ENCODE measurements around the gene MSS51. TPM values are rescaled to one million over a fixed set of nuclear protein-coding genes. Genes with fewer than 3 reads are reported as not detected.

The MSS51 gene
- total RNA-seq, 1 experiment from 2014 or later = 0.64 TPM

Other genes with a start within 250 kb of the MSS51 start
- 57.2 and 57.3 TPM in 2 replicates for gene DNAJC9, start 186.3 kb downstream of the MSS51 start, total RNA-seq (2014; rRNA removed; shearing (Covaris generic))
- 78.0 TPM in 2 replicates for gene MRPS16, start 180.9 kb downstream of the MSS51 start, total RNA-seq (2014; rRNA removed; shearing (Covaris generic))
- 0.03 TPM in 1 of 2 replicates, not detected in the other for gene CFAP70, start 74.7 kb downstream of the MSS51 start, total RNA-seq (2014; rRNA removed; shearing (Covaris generic))
- gene ANXA7, start 19.5 kb downstream of the MSS51 start, total RNA-seq (2014; rRNA removed; shearing (Covaris generic)) = 57.9 and 60.0 TPM in 2 replicates
- gene PPP3CB, start 62.5 kb upstream of the MSS51 start, total RNA-seq (2014; rRNA removed; shearing (Covaris generic)) = 4.9 and 7.1 TPM in 2 replicates
- gene USP54, start 157.8 kb upstream of the MSS51 start, total RNA-seq (2014; rRNA removed; shearing (Covaris generic)) = 43.7 and 44.6 TPM in 2 replicates
- gene MYOZ1, start 207.9 kb upstream of the MSS51 start, total RNA-seq (2014; rRNA removed; shearing (Covaris generic)) = not detected in 2 replicates
- not detected in 2 replicates for gene SYNPO2L, start 222.5 kb upstream of the MSS51 start, total RNA-seq (2014; rRNA removed; shearing (Covaris generic))

Data from HT-29 (cell line).